Sigmoid colon (tissue), 7 donors: ENCODE measurements around the gene IQGAP2. TPM values are rescaled to one million over a fixed set of nuclear protein-coding genes. Genes with fewer than 3 reads are reported as not detected.

Source experiments
- DNase-seq: peaks from one replicate; pipeline ENCODE4 v3.0.0-alpha.2; 2019
- H3K27ac ChIP-seq, 4 donors: fragments of 200-600 bp; sonication (generic); one replicate each; pipeline ENCODE4 v1.5.1; 2016 to 2019; ENCODE audit warnings: mild to moderate bottlenecking in 1 of 4
- H3K27me3 ChIP-seq, 3 donors: fragments of 200-600 bp; sonication (generic); one replicate each; pipeline ENCODE4 v1.5.1; 2019; ENCODE audit warnings: mild to moderate bottlenecking in 1 of 3
- H3K36me3 ChIP-seq, 4 donors: fragments of 200-600 bp; sonication (generic); one replicate each; pipeline ENCODE4 v1.5.1; 2016 to 2019
- H3K4me1 ChIP-seq, 4 donors: fragments of 200-600 bp; sonication (generic); one replicate each; pipeline ENCODE4 v1.5.1; 2017 to 2019
- H3K4me3 ChIP-seq, 4 donors: fragments of 200-600 bp; sonication (generic); one replicate each; pipeline ENCODE4 v1.5.1; 2017 to 2019; ENCODE audit warnings: mild to moderate bottlenecking in 2 of 4, moderate library complexity in 1 of 4
- H3K9me3 ChIP-seq, 4 donors: fragments of 200-600 bp in 3 of 4; sonication (generic) in 3 of 4; one replicate each; pipeline versions ENCODE4 v1.5.1 to v1.6.1; 2013 to 2019
- CTCF ChIP-seq, 4 experiments: fragments of 450-650 bp in 3 of 4; fragments of 200-600 bp in 1 of 4; IDR thresholded peaks; one replicate each; pipeline ENCODE4 v1.5.1; 2016 to 2019; ENCODE audit warnings: antibody characterized with exemption in 4 of 4, mild to moderate bottlenecking in 3 of 4, moderate library complexity in 2 of 4
- EP300 ChIP-seq, 4 donors: sonication (generic); formaldehyde crosslinking; IDR thresholded peaks; one replicate each; pipeline ENCODE4 v1.6.1; 2017; ENCODE audit warnings: antibody characterized with exemption in 4 of 4
- POLR2A ChIP-seq, 2 donors: fragments of 450-650 bp; IDR thresholded peaks; one replicate each; pipeline ENCODE4 v1.6.1; 2016; ENCODE audit warnings: antibody characterized with exemption in 2 of 2, mild to moderate bottlenecking in 2 of 2, moderate library complexity in 2 of 2
- POLR2AphosphoS5 ChIP-seq, 4 donors: sonication (generic); formaldehyde crosslinking; IDR thresholded peaks; one replicate each; pipeline ENCODE4 v1.6.1; 2017; ENCODE audit warnings: antibody characterized with exemption in 4 of 4
- WGBS, 2 donors: extraction: QIAGEN DNeasy Blood & Tissue Kit; methylation state at CpG; one replicate each; pipeline ENCODE4 v1.1.7; 2013; 5-methylcytosine and 5-hydroxymethylcytosine counted together
- intact Hi-C: fragments of 100-400 bp; cut with DNase I; formaldehyde crosslinking; loops from one replicate; pipeline ENCODE4 v1.15.1; 2023
- polyA plus RNA-seq, 3 donors: library from polyadenylated mRNA; stranded (reverse); fragments of 200-250 nt; gene quantifications; one replicate each; pipeline ENCODE4 v1.2.3, GENCODE V29; 2013
- total RNA-seq, 4 donors: library from RNA; depleted of rRNA; stranded (reverse); fragments of >200 nt; gene quantifications; one replicate each; pipeline ENCODE4 v1.1.0, GENCODE V29; 2016
- donor health status: healthy with polysubstance abuse.
- donor health status: Bipolar disorder and iron deficiency.
- donor health status: healthy.

The IQGAP2 gene
- total and polyA plus RNA-seq, 7 donors, result 15.0 to 85.3 (median 24.6) TPM

- Histone ChIP-seq H3K27ac (peak overlapping the region in 2 of 4 donors; percentile 6 to 45), H3K36me3 (no peaks in the 10 kb centered on the region), H3K4me1 (no peaks in the 10 kb centered on the region), H3K4me3 (no peak overlapping the region), H3K9me3 (no peaks in the 10 kb centered on the region), H3K27me3 (no peaks in the 10 kb centered on the region)
- intact Hi-C loops, result no loop called here
- 50 to 74% methylated on average over 7 of the region's 7 CpGs for WGBS, 2 donors
- DNase-seq, result no peak
- TF ChIP-seq EP300 (IDR thresholded peaks at IDR 0.05) (no peak), POLR2AphosphoS5 (IDR thresholded peaks at IDR 0.05) (no peak), CTCF (IDR thresholded peaks at IDR 0.05) (no peak)
Observed at GRCh38 chr5:76690704-76691466, 287.8 kb downstream of the IQGAP2 start.

GRCh38 chr5:76691467-76692273, 288.6 kb downstream of the IQGAP2 start:
- WGBS, 2 donors, result 54 to 60% methylated on average over 5 of the region's 5 CpGs
- TF ChIP-seq POLR2A (IDR thresholded peaks at IDR 0.05), result no peak
- no peaks in the 10 kb centered on the region for H3K27me3 ChIP-seq
- intact Hi-C loops, result no loop called here
- no peaks in the 10 kb centered on the region for H3K36me3 ChIP-seq
- DNase-seq, result no peak
- no peaks in the 10 kb centered on the region for H3K9me3 ChIP-seq
- H3K4me3 ChIP-seq, result no peak overlapping the region
- H3K27ac ChIP-seq, result peak overlapping the region in 2 of 4 donors; percentile 6 to 45
- H3K4me1 ChIP-seq, result no peaks in the 10 kb centered on the region

- no peaks in the 10 kb centered on the region for H3K36me3 ChIP-seq
- TF ChIP-seq POLR2AphosphoS5 (IDR thresholded peaks at IDR 0.05) (no peak), EP300 (IDR thresholded peaks at IDR 0.05) (no peak), CTCF (IDR thresholded peaks at IDR 0.05) (no peak), POLR2A (IDR thresholded peaks at IDR 0.05) (no peak)
- H3K27ac ChIP-seq, result peak overlapping the region in 1 of 4 donors; percentile 45
- H3K27me3 ChIP-seq, result no peaks in the 10 kb centered on the region
- intact Hi-C loops, result no loop called here
- DNase-seq, result no peak
- no peaks in the 10 kb centered on the region for H3K4me1 ChIP-seq
- WGBS, 2 donors, result 96 to 98% methylated on average over 6 of the region's 6 CpGs
- no peak overlapping the region for H3K4me3 ChIP-seq
- no peaks in the 10 kb centered on the region for H3K9me3 ChIP-seq
Observed at GRCh38 chr5:76692274-76692540, 289.1 kb downstream of the IQGAP2 start.

GRCh38 chr5:76692651-76693050, 289.6 kb downstream of the IQGAP2 start:
- Histone ChIP-seq H3K27me3 (no peaks in the 10 kb centered on the region), H3K4me1 (no peaks in the 10 kb centered on the region), H3K4me3 (no peak overlapping the region), H3K9me3 (no peaks in the 10 kb centered on the region), H3K27ac (no peak overlapping the region), H3K36me3 (no peaks in the 10 kb centered on the region)
- TF ChIP-seq POLR2AphosphoS5 (IDR thresholded peaks at IDR 0.05) (no peak), EP300 (IDR thresholded peaks at IDR 0.05) (no peak), CTCF (IDR thresholded peaks at IDR 0.05) (no peak)
- no peak for DNase-seq
- intact Hi-C loops, result no loop called here
- 95 to 98% methylated on average over 3 of the region's 3 CpGs for WGBS, 2 donors

GRCh38 chr5:76693141-76693540, 290.1 kb downstream of the IQGAP2 start:
- H3K27ac ChIP-seq, result no peak overlapping the region
- no peaks in the 10 kb centered on the region for H3K27me3 ChIP-seq
- intact Hi-C loops, result no loop called here
- no peaks in the 10 kb centered on the region for H3K36me3 ChIP-seq
- TF ChIP-seq POLR2A (IDR thresholded peaks at IDR 0.05) (no peak), POLR2AphosphoS5 (IDR thresholded peaks at IDR 0.05) (no peak), CTCF (IDR thresholded peaks at IDR 0.05) (no peak), EP300 (IDR thresholded peaks at IDR 0.05) (no peak)
- DNase-seq, result no peak
- H3K4me3 ChIP-seq, result no peak overlapping the region
- H3K9me3 ChIP-seq, result no peaks in the 10 kb centered on the region
- H3K4me1 ChIP-seq, result no peaks in the 10 kb centered on the region
- WGBS, 2 donors, result 79 to 99% methylated on average over 3 of the region's 3 CpGs
